ENCODE data around the gene FRS3.

DNA sequence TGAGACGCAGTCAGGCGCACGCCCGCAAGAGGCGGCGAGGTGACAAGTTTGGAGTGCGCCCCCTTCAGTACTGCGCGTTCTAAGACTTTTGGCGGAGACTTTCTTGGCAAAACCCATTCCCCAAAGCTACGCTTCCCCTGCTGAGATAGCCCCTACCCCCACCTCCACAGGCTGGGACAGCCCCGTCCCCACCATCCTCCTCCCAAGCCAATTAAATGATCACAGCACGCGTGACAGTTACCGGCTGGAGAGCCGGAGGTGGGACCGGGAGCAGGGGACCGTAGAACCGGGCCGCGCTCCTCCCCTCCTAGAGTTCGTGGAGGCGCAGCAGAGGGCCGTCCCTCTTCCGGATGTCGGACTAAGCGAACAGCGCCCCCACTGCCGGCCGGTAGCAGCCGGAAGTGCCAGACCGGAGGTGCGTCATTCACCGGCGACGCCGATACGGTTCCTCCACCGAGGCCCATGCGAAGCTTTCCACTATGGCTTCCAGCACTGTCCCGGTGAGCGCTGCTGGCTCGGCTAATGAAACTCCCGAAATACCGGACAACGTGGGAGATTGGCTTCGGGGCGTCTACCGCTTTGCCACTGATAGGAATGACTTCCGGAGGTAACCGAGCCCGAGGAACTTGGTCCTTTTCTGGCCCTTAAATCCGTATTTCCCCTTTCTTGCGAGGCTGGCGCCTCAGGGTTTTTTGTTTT lies 7.7 kb upstream of the FRS3 start, which contains the start of gene TOMM6:
- no peak for TF ChIP-seq EZH2phosphoT487 (IDR thresholded peaks at IDR 0.05; ENCODE audit: low read depth, severe bottlenecking, unreplicated experiment)
- TF ChIP-seq, protein P1, sequence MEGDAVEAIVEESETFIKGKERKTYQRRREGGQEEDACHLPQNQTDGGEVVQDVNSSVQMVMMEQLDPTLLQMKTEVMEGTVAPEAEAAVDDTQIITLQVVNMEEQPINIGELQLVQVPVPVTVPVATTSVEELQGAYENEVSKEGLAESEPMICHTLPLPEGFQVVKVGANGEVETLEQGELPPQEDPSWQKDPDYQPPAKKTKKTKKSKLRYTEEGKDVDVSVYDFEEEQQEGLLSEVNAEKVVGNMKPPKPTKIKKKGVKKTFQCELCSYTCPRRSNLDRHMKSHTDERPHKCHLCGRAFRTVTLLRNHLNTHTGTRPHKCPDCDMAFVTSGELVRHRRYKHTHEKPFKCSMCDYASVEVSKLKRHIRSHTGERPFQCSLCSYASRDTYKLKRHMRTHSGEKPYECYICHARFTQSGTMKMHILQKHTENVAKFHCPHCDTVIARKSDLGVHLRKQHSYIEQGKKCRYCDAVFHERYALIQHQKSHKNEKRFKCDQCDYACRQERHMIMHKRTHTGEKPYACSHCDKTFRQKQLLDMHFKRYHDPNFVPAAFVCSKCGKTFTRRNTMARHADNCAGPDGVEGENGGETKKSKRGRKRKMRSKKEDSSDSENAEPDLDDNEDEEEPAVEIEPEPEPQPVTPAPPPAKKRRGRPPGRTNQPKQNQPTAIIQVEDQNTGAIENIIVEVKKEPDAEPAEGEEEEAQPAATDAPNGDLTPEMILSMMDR (IDR thresholded peaks at IDR 0.05; ENCODE audit: poor library complexity), result peak; percentile 74

Measured in hepatocyte (in vitro differentiated cells).